HG02678 (cell line): ENCODE measurements around the gene LFNG.
"Not testable (repeated sequence)": the region's sequence is repeated elsewhere in the genome, so short reads cannot be mapped to it uniquely, and the experiment has no call there.

Experiments used
- ATAC-seq: cut with Tn5 transposase; IDR thresholded peaks from one replicate; pipeline ENCODE4 v1.9.1; 2021; ENCODE audit warnings: mild to moderate bottlenecking, moderate library complexity; ENCODE audit not compliant: unreplicated experiment

LFNG gene

DNA sequence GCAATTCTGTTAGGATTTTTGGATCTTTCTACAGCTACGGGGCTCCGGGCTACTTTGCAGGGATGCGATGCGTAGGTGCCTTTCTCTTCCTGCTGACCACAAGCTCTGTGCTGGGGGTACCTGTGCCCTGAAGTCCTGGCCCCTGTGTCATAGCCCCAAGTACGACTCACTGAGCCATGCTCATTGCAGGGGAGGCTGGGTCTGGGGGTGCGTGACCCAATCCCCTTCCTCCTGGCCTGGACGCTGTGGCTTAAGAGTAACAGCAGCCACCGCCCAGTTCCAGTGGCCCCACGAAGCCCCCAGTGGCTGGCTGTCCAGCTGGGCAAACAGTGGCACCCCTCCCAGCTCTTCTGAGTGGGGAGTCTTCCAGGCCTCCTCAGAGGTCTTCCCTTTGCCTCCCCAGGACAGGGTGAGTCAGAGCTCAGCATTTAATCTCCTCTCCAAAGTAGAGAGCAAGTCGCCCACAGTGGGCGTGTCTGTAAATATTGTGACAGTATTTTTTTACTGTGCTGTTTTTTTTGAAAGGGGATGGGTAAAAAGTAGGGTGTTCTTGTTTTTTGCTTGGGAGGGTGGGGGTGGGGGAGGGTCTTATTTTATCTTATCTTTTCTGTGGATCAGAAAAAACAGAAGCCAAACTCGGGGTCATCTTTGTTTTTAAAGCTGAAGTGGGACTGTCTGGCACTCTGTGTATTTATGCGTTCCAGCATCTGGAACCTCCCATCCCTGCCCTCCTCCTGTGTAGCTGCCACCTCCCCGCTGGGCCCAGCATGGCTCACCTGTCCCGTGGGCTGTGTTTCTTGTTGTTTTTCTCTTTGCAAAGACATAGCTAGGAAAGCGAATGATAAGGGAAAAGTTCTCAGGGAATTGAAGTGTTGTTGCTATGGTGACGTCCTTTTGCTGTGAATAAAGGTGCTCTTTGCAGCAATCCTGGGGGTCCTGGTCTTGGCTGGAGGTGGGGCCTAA, 8.2 kb downstream of the LFNG start:
- no peak for ATAC-seq

- peak; percentile 1 for ATAC-seq
Measured at GRCh38 chr7:2528481-2529095, 9.0 kb downstream of the LFNG start.

DNA sequence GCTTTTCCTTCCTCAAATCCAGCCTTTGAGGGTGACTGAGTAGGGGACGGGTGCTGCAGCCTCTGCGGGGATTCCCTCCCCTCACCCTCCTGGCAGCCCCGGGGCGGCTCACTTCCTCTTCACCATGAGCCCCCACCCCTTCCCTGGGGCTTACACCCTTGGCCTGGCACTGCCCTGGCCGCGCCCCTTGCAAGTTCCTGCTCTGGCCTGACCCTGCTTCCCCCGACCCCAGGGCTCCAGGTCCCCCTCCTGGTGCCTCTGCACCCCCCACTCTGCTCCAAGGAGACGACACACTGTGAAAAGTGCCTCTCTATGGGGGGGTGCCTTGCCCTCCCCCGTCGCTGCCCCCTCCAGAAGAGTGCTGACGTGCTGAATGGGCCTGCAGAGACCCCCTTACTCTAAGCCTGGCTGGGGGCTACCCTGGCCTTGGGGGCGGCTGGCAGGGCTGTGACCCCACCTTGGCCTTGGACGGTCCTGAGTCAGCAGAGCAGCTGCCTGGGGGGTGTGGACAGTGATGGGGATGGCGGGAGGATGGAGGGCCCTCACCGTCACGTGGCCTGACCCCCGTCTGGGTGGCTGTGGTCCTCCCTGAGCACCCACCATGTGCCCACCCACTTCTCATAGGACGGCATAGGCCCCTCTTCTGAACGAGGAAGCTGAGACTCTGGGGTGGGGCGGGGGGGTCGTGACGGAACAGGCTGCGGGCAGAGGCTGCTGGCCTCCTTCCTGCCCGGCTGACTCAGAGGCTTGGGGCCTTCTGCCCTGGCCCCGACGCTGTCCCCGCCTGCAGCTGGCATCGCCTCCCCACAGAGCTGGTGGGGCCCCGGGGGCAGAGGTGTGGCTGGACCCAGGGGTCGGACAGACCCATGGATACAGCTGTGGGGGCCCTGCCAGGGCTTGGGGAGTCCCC, 9.8 kb downstream of the LFNG start:
- peak; percentile 49 for ATAC-seq

- ATAC-seq = peak; percentile 41
Measured at GRCh38 chr7:2530071-2530987, 10.8 kb downstream of the LFNG start.

DNA sequence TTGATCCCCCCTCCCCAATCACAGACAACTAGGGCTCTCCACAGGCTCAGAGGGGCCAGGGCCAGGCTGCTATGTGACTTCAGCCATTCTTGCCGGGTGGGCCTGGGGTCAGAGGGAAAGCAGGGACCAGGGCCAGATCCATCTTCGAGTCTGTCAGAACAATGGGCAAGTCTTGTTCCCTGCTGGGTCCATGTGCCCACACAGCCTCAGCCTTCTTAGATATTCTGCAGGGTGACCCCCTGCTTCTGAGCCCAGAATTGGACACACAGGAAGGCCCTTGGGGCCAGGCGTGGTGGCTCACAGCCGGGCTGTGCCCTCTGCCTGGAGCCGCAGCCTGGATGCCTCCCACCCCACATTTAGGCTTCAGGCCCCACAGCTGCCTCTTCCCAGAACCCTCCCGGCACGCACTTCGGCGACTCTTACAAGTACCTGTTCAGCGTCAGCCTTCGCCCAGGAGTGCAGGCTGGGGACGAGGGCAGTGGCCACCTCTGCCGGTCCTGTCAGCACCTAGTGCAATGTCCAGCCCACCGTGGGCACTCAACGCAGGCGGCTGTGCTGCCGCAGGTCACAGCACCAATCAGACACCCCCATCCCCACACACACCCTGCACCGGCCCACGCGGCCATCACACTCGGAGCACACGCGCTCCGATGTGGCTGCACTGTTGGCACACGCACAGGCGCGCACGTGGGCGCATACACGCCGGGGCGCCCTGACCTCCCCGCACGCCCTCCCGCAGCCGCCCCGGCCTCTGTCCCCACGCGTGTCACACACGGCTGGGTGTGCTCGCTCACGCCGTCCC, 11.6 kb downstream of the LFNG start:
- not testable (repeated sequence) for ATAC-seq

DNA sequence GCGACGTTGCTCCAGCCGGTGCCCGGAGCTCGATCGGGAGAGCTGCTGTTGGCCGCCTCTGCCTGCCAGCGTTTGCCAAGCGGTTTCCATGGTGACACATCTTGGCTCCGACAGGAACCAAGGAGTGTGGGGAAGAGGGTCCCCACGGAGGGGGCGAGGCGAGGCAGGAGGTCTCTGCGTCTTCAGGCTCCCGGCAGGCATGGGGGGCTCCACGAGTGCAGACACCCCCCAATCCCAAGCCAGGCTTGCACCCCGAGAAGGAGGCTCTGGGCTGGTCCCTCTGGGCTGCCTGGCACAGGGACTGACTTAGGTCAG, 12.2 kb downstream of the LFNG start:
- ATAC-seq = not testable (repeated sequence)

- ATAC-seq = not testable (repeated sequence)
Measured at GRCh38 chr7:2532199-2532772, 12.7 kb downstream of the LFNG start.

GRCh38 chr7:2532816-2533215, 13.2 kb downstream of the LFNG start:
- not testable (repeated sequence) for ATAC-seq

GRCh38 chr7:2533566-2533965, 14.0 kb downstream of the LFNG start:
- ATAC-seq = not testable (repeated sequence)

DNA sequence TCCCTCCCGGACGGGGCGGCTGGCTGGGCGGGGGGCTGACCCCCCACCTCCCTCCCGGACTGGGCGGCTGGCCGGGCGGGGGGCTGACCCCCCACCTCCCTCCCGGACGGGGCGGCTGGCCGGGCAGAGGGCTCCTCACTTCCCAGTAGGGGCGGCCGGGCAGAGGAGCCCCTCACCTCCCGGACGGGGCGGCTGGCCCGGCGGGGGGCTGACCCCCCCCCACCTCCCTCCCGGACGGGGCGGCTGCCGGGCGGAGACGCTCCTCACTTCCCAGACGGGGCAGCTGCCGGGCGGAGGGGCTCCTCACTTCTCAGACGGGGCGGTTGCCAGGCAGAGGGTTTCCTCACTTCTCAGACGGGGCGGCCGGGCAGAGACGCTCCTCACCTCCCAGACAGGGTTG, 14.6 kb downstream of the LFNG start:
- not testable (repeated sequence) for ATAC-seq

DNA sequence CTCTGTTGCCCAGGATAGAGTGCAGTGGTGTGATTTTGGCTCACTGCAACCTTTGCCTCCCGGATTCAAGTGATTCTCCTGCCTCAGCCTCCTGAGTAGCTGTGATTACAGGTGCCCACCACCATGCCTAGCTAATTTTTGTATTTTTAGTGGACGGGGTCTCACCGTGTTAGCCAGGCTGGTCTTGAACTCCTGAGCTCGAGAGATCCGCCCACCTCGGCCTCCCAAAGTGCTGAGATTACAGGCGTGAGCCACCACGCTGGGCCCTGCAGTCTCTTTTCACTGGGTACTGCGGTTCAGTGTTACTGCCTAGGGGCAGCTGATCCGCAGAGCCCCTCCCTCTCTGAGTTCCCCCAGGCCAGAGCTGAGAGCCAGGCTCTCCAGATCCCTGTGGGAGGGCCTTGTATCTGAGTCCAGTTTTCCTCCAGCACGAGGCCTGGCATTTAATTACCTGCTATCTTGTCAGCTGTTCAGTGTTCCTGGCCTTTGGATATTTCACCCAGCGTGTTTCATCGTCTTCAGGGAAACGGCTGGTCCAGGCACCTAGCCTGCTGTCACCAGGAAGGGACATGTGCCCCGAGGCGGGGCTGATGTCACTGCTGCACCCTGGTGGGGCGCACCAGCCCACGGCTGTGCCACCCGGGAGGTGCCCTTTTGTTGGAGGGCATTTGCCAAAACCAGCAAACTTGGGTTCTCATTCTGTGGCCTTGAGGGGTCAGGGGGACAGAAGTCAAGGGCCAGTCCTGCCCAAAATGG, 16.5 kb downstream of the LFNG start:
- not testable (repeated sequence) for ATAC-seq

DNA sequence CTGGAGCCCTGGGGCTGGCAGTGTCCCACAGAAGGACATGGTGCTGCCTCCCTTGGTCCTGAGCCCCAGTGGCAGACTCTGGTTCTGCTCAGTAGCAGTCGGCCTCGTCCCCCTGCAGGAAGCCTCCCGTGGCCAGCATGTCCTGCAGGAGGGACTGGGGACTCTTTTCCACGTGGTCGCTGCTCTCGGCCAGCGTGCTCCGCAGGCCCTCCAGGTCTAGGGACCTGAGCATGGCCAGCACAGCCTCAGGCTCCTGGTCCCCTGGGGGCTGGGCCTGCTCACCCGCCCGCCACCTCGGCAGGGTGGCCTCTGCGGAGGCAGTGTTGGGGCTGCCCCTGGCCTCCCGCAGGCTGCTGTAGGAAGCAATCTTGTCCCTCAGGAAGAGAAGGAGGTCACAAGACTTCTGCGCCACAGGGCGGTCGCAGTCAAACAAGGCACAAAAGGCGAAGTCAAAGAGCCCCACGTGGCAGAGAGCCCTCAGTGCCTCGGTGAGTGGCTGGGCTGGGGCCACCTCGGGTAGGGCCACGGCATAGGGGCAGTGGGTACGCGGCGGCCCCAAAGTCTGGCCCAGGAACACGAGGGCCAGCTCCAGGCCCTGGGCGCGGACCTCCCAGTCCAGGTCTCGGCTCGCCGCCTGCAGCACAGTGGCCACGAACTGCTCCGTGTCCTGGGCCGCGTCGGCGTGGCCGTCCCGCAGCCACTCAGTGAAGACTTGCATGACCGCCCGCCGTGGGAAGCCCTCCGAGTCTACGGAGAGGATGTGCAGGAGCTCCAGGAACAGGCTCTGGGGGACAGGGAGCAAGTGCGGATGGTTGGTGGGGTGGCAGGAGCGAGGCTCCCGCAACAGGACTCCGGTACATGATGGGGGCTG, 18.6 kb downstream of the LFNG start:
- ATAC-seq = no peak

GRCh38 chr7:2539031-2539911, 19.7 kb downstream of the LFNG start:
- no peak for ATAC-seq

DNA sequence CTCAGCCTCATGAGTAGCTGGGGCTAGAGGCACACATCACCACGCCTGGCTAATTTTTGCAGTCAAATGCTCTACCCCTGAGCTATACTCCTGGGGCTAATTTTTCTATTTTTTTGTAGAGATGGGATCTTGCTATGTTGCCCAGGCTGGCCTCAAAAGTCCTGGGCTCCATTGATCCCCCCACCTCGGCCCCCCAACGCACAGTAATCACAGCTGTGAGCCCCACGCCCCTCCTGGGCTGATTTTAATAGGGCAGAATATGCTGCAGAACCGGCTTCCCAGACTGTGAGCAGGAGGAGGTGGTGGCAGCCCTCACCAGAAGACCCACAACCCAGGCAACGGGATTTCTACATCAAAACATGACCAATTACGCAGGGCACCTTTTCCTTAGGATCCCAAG, 20.6 kb downstream of the LFNG start:
- ATAC-seq = no peak

- ATAC-seq = no peak
Measured at GRCh38 chr7:2540641-2541051, 21.1 kb downstream of the LFNG start.

GRCh38 chr7:2541291-2542010, 21.9 kb downstream of the LFNG start:
- no peak for ATAC-seq
